GM23248 (cell line): ENCODE measurements around the gene ANO2. TPM values are rescaled to one million over a fixed set of nuclear protein-coding genes. Genes with fewer than 3 reads are reported as not detected.

Experiments
- DNase-seq: peaks from one replicate; pipeline ENCODE4 v3.0.0-alpha.2; 2015
- H2AFZ ChIP-seq: fragments of 200-600 bp; sonication (generic); 2 replicates; pipeline ENCODE4 v1.6.1; 2016; ENCODE audit warnings: antibody characterized with exemption
- H3F3A ChIP-seq: fragments of 200-600 bp; sonication (generic); 2 replicates; pipeline ENCODE4 v1.6.1; 2016; ENCODE audit warnings: mild to moderate bottlenecking, antibody characterized with exemption, mixed run types; ENCODE audit not compliant: insufficient read depth
- H3K27ac ChIP-seq: fragments of 200-600 bp; sonication (generic); 2 replicates; pipeline ENCODE4 v1.5.1; 2016; ENCODE audit warnings: mild to moderate bottlenecking
- H3K27me3 ChIP-seq: fragments of 200-600 bp; sonication (generic); replicated peaks from 2 replicates; pipeline ENCODE4 v1.6.1; 2016; ENCODE audit warnings: mild to moderate bottlenecking; ENCODE audit not compliant: insufficient read depth
- H3K36me3 ChIP-seq: fragments of 200-600 bp; sonication (generic); 2 replicates; pipeline ENCODE4 v1.6.1; 2016; ENCODE audit warnings: low read depth, mild to moderate bottlenecking
- H3K4me1 ChIP-seq: fragments of 200-600 bp; sonication (generic); 2 replicates; pipeline ENCODE4 v1.6.1; 2016; ENCODE audit warnings: mild to moderate bottlenecking; ENCODE audit not compliant: insufficient read depth
- H3K4me2 ChIP-seq: fragments of 200-600 bp; sonication (generic); one replicate; pipeline ENCODE4 v1.6.1; 2016; ENCODE audit warnings: mild to moderate bottlenecking; ENCODE audit not compliant: unreplicated experiment
- H3K4me3 ChIP-seq: fragments of 200-600 bp; sonication (generic); 2 replicates; pipeline ENCODE4 v1.5.1; 2016; ENCODE audit warnings: mild to moderate bottlenecking
- H3K79me2 ChIP-seq: fragments of 200-600 bp; sonication (generic); 2 replicates; pipeline ENCODE4 v1.6.1; 2016; ENCODE audit warnings: mild to moderate bottlenecking; ENCODE audit not compliant: insufficient read depth
- H3K9ac ChIP-seq: fragments of 200-600 bp; sonication (generic); 2 replicates; pipeline ENCODE4 v1.6.1; 2016; ENCODE audit warnings: mild to moderate bottlenecking
- H3K9me2 ChIP-seq: fragments of 200-600 bp; sonication (generic); 2 replicates; pipeline ENCODE4 v1.6.1; 2016; ENCODE audit warnings: mixed run types, mild to moderate bottlenecking, moderate library complexity; ENCODE audit not compliant: insufficient read depth
- H3K9me3 ChIP-seq: fragments of 200-600 bp; sonication (generic); one replicate; pipeline ENCODE4 v1.6.1; 2017; ENCODE audit warnings: low read depth
- H4K20me1 ChIP-seq: fragments of 200-600 bp; sonication (generic); 2 replicates; pipeline ENCODE4 v1.6.0; 2016; ENCODE audit not compliant: insufficient read depth
- EZH2 ChIP-seq: fragments of 200-600 bp; sonication (generic); IDR thresholded peaks from 2 replicates; pipeline ENCODE4 v1.6.1; 2018; ENCODE audit warnings: antibody characterized with exemption, mild to moderate bottlenecking; ENCODE audit not compliant: insufficient read depth, poor library complexity, severe bottlenecking
- EZH2phosphoT487 ChIP-seq: fragments of 200-600 bp; sonication (generic); IDR thresholded peaks from 2 replicates; pipeline ENCODE4 v1.6.1; 2018; ENCODE audit warnings: antibody characterized with exemption, moderate library complexity, mild to moderate bottlenecking, low read depth; ENCODE audit not compliant: insufficient read depth
- WGBS, 2 experiments: methylation state at CpG; one replicate each; pipeline ENCODE4 v1.1.6; 2015 to 2017; ENCODE audit warnings: low lambda C conversion rate in 2 of 2, low coverage in 1 of 2; ENCODE audit errors: missing lambda C conversion rate in 2 of 2; 5-methylcytosine and 5-hydroxymethylcytosine counted together
- in situ Hi-C: fragments of 300-500 bp; cut with MboI; formaldehyde crosslinking; loops from 2 replicates; pipeline ENCODE4 v1.15.0; 2020
- polyA plus RNA-seq: library from polyadenylated mRNA; unstranded; fragments of >200 nt; fragmentation: Nextera tagmentation; extraction: Ambion mirVana; gene quantifications from 2 replicates; pipeline ENCODE4 v1.2.1, GENCODE V29; 2016
- total RNA-seq: library from RNA; depleted of rRNA; stranded (reverse); fragments of >200 nt; shearing (Covaris generic); gene quantifications from 2 replicates; pipeline ENCODE4 v1.2.3, GENCODE V29; 2014; rRNA removed

ANO2 gene
- not detected in 2 replicates for total RNA-seq
- not detected in 2 replicates for polyA plus RNA-seq

GRCh38 chr12:5945071-5946008, at the start of gene ANO2:
Gene ANO2 (minus strand): TSS chr12:5945259. CDS start chr12:5945217, 42 bp downstream.
- TF ChIP-seq EZH2phosphoT487 (no peak), EZH2 (peak; percentile 36)
- in situ Hi-C loops, result no loop called here
- H3K27ac ChIP-seq, result no peak within 1 kb of the TSS
- H3K36me3 ChIP-seq, result no peaks in the 10 kb centered on the region
- H3K79me2 ChIP-seq, result no peaks in the 10 kb centered on the region
- H3K4me1 ChIP-seq, result no peaks in the 10 kb centered on the region
- no peak within 1 kb of the TSS for H3K9ac ChIP-seq
- no peaks in the 10 kb centered on the region for H3K9me3 ChIP-seq
- peak within 1 kb of the TSS; percentile 59 for H3K4me3 ChIP-seq
- H2AFZ ChIP-seq, result peak within 1 kb of the TSS; percentile 65
- H3F3A ChIP-seq, result no peaks in the 10 kb centered on the region
- H3K4me2 ChIP-seq, result peak within 1 kb of the TSS; percentile 65
- H4K20me1 ChIP-seq, result no peaks in the 10 kb centered on the region
- WGBS, 2 experiments, result 4 to 11% methylated on average over 20 to 64 of the region's 66 CpGs
- H3K27me3 ChIP-seq, result peaks cover 39% of the 10 kb centered on the region
- peak; percentile 44 for DNase-seq
- no peaks in the 10 kb centered on the region for H3K9me2 ChIP-seq

- TF ChIP-seq EZH2phosphoT487 (no peak), EZH2 (no peak)
- in situ Hi-C loops, result loop anchor here (10.0 kb wide), 2 partner anchors 55 to 295 kb away; no protein-coding TSS in a partner anchor
- WGBS, 2 experiments, result 75 to 87% methylated on average over 3 of the region's 3 CpGs
Observed at GRCh38 chr12:5989621-5990020, 44.6 kb upstream of the ANO2 start.

GRCh38 chr12:5988659-5989116, 43.6 kb upstream of the ANO2 start:
- Histone ChIP-seq H3K9ac (no peak overlapping the region), H3F3A (no peaks in the 10 kb centered on the region), H4K20me1 (no peaks in the 10 kb centered on the region), H3K27ac (no peak overlapping the region), H3K4me3 (no peak overlapping the region), H3K4me2 (no peak overlapping the region), H3K9me2 (no peaks in the 10 kb centered on the region), H3K4me1 (no peaks in the 10 kb centered on the region), H3K9me3 (no peaks in the 10 kb centered on the region), H3K27me3 (no peaks in the 10 kb centered on the region; the same call in 1 of the 2 replicates), H2AFZ (no peak overlapping the region), H3K79me2 (no peaks in the 10 kb centered on the region), H3K36me3 (no peaks in the 10 kb centered on the region)
- DNase-seq, result peak; percentile 89
- in situ Hi-C loops, result loop anchor here (10.0 kb wide), 2 partner anchors 56 to 296 kb away; no protein-coding TSS in a partner anchor
- TF ChIP-seq EZH2 (no peak), EZH2phosphoT487 (no peak)
- 1 to 3% methylated on average over 10 of the region's 10 CpGs for WGBS, 2 experiments

More at GRCh38 chr12:5989621-5990020, 44.6 kb upstream of the ANO2 start:
- Histone ChIP-seq H3K27me3 (no peaks in the 10 kb centered on the region), H3K79me2 (no peaks in the 10 kb centered on the region), H3K9me2 (no peaks in the 10 kb centered on the region), H3K9me3 (no peaks in the 10 kb centered on the region), H4K20me1 (no peaks in the 10 kb centered on the region), H2AFZ (no peak overlapping the region), H3K9ac (no peak overlapping the region), H3K27ac (no peak overlapping the region), H3K4me3 (no peak overlapping the region), H3F3A (no peaks in the 10 kb centered on the region), H3K4me1 (no peaks in the 10 kb centered on the region), H3K4me2 (no peak overlapping the region), H3K36me3 (no peaks in the 10 kb centered on the region)
- no peak for DNase-seq

- 62 to 66% methylated on average over 10 of the region's 10 CpGs for WGBS, 2 experiments
- Histone ChIP-seq H3K9me3 (no peaks in the 10 kb centered on the region), H3K4me1 (no peaks in the 10 kb centered on the region), H3K9me2 (no peaks in the 10 kb centered on the region), H3F3A (no peaks in the 10 kb centered on the region), H3K9ac (no peak overlapping the region), H3K4me3 (no peak overlapping the region), H3K79me2 (no peaks in the 10 kb centered on the region), H3K27ac (no peak overlapping the region), H2AFZ (no peak overlapping the region), H3K36me3 (no peaks in the 10 kb centered on the region), H4K20me1 (no peaks in the 10 kb centered on the region), H3K4me2 (no peak overlapping the region), H3K27me3 (no peaks in the 10 kb centered on the region; the same call in 1 of the 2 replicates)
- TF ChIP-seq EZH2phosphoT487 (no peak), EZH2 (no peak)
- in situ Hi-C loops, result loop anchor here (10.0 kb wide), 2 partner anchors 57 to 297 kb away; no protein-coding TSS in a partner anchor
- no peak for DNase-seq
Observed at GRCh38 chr12:5988088-5988487, 43.0 kb upstream of the ANO2 start.
